AG04450 (cell line): ENCODE data around the gene CST3. TPM values are rescaled to one million over a fixed set of nuclear protein-coding genes. Genes with fewer than 3 reads are reported as not detected.

Experiments used
- CTCF ChIA-PET: fragments of 300-600, 350-600 bp; formaldehyde crosslinking; extraction: SDS; loops from one replicate; lab custom pipeline; 2022; ENCODE audit warnings: antibody characterized with exemption, inconsistent platforms; lab: Charles Lee
- POLR2A ChIA-PET: fragments of 350-600 bp; formaldehyde crosslinking; extraction: SDS; loops from one replicate; lab custom pipeline; 2021; ENCODE audit warnings: antibody characterized with exemption, inconsistent platforms; lab: Yijun Ruan, JAX
- DNase-seq: peaks from one replicate; pipeline ENCODE4 v3.0.0-alpha.2; 2011; ENCODE audit warnings: low read depth, low spot score
- H3K27ac ChIP-seq: one replicate; pipeline ENCODE4 v1.5.1; 2012; ENCODE audit warnings: low read depth, low read length, control low read depth
- H3K27me3 ChIP-seq: one replicate; pipeline ENCODE4 v1.6.0; 2012; ENCODE audit warnings: low read length; ENCODE audit not compliant: control insufficient read depth, insufficient read depth
- H3K4me3 ChIP-seq: 2 replicates; pipeline ENCODE4 v1.5.1; 2011; ENCODE audit warnings: mild to moderate bottlenecking, low read depth, low read length, control low read depth
- H3K9me3 ChIP-seq: 2 replicates; pipeline ENCODE4 v1.5.1; 2012; ENCODE audit warnings: low read length; ENCODE audit not compliant: control insufficient read depth, insufficient read depth
- polyA plus RNA-seq: library from polyadenylated mRNA; depleted of rRNA; stranded (reverse); fragments of >200 nt; gene quantifications from 2 replicates; pipeline ENCODE4 v1.2.3, GENCODE V29; 2011
- TF ChIP-seq, protein P1 (sequence below): IDR thresholded peaks from 2 replicates; pipeline ENCODE4 v1.5.1; 2011; ENCODE audit warnings: low read depth, low read length, control low read depth, inconsistent platforms

CST3 gene
- polyA plus RNA-seq, 1 experiment: 166 TPM

DNA sequence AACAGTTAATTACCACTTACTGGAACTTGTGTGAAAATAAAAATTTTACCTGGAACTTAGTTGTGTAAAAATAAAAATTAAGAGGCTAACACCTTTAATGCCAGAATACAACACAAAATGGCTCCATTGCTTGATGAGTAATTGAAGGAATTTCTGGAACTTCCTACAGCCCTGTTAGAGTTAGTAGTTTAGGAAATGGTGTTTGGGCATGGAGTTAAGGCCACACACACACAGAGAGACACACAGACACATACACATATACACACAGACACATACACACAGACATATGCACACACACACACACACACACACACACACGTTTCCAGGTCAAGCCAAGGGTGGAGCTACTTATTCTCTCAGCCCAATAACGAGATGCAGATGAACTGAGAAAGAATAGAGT lies 20.6 kb upstream of the CST3 start:
- TF ChIP-seq, protein P1, sequence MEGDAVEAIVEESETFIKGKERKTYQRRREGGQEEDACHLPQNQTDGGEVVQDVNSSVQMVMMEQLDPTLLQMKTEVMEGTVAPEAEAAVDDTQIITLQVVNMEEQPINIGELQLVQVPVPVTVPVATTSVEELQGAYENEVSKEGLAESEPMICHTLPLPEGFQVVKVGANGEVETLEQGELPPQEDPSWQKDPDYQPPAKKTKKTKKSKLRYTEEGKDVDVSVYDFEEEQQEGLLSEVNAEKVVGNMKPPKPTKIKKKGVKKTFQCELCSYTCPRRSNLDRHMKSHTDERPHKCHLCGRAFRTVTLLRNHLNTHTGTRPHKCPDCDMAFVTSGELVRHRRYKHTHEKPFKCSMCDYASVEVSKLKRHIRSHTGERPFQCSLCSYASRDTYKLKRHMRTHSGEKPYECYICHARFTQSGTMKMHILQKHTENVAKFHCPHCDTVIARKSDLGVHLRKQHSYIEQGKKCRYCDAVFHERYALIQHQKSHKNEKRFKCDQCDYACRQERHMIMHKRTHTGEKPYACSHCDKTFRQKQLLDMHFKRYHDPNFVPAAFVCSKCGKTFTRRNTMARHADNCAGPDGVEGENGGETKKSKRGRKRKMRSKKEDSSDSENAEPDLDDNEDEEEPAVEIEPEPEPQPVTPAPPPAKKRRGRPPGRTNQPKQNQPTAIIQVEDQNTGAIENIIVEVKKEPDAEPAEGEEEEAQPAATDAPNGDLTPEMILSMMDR: no peak
- H3K9me3 ChIP-seq: no peaks in the 10 kb centered on the region; the same call in 1 of the 2 replicates
- no peak overlapping the region for H3K4me3 ChIP-seq
- ChIA-PET CTCF (interaction anchor here (1.1 to 2.0 kb wide), 2 partner anchors 10 to 52 kb away, joined by 3 to 4 read pairs; no protein-coding TSS in a partner anchor), POLR2A (no interaction called here)
- H3K27ac ChIP-seq: no peak overlapping the region
- no peak for DNase-seq
- H3K27me3 ChIP-seq: no peaks in the 10 kb centered on the region

DNA sequence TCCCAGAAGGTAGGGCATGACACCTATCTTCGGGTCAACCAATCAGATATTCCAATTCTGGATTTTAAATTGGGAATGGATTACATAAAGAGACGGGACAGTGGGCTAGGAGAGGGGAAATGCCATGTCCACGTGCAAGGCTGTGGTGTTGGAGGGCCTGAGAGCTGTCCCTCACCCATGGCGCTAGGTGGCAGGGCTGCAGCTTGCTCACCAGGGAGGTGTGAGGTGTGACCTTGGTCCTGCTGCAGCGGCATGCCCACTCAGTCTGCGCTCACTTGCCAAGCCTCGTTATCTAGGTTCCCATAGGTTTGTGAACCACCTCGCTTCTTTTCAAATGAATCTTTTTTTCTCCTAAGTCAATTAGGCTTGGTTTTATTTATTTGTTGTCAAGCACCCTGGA lies 19.4 kb upstream of the CST3 start:
- POLR2A ChIA-PET: no interaction called here
- no peaks in the 10 kb centered on the region; the same call in 1 of the 2 replicates for H3K9me3 ChIP-seq
- no peak for DNase-seq
- H3K27ac ChIP-seq: no peak overlapping the region
- no peaks in the 10 kb centered on the region for H3K27me3 ChIP-seq
- no peak overlapping the region for H3K4me3 ChIP-seq
- CTCF ChIA-PET: interaction anchor here (1.0 kb wide), 1 partner anchor 11 kb away, joined by 3 read pairs; no protein-coding TSS in a partner anchor
- TF ChIP-seq, protein P1: no peak

DNA sequence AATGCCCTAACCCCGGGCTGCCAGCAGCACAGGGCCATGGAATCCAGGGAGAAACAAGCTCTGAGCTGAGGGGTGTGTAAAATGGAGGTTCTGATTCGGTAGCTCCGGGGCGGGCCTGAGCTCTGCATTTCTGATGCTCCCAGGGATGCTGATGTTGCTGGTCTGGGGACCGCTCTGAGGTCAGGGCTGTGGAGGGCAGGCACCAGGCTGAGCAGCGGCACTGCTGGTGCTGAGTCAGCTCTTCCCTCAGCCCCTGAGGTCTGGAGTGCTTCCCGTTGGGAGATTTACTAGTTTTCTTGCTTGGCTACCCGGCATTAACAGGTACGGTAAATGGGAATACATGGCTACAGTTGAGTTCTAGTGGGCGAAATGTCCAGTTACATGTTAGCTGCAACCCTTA lies 18.6 kb upstream of the CST3 start:
- no peaks in the 10 kb centered on the region for H3K27me3 ChIP-seq
- DNase-seq: no peak
- ChIA-PET POLR2A (no interaction called here), CTCF (interaction anchor here (1.0 kb wide), 1 partner anchor 12 kb away, joined by 3 read pairs; no protein-coding TSS in a partner anchor)
- no peak overlapping the region for H3K27ac ChIP-seq
- TF ChIP-seq, protein P1: no peak
- H3K4me3 ChIP-seq: no peak overlapping the region
- no peaks in the 10 kb centered on the region; the same call in 1 of the 2 replicates for H3K9me3 ChIP-seq

DNA sequence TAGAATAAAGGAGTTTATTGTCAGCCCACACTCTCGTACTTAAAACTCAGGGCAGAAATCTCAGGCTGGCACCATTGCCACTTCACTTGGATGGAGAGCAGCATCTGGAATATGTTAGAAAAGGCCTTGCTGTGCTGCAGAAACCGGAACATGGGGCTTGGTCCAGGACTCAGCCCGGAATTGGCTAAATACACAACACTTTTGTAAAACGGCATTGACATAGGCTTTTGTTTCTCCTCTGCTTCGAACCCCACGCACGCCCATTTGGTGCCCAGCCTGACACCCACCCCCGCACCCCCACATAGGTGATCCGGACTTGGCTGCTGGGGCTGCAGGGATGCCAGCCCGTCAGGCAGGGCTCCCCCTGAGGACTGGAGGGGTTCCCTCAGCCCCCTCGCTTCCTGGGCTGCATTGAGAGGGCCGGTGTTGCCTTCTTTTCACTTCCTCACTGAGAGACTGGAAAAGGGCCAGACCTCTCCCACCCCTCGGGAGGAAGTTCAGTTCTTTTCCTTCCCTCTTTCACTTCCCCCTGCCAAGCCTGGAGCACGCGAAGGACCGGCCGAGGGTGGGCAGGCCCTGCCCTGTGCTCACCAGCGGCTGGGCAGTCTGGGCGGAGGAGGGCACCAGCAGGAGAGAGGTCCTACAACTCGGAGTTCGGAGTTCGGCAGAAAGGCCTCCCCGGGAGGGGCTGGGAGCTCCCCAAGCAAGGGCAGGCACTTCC lies 17.9 kb upstream of the CST3 start:
- H3K27ac ChIP-seq: no peak overlapping the region
- TF ChIP-seq, protein P1: no peak
- DNase-seq: no peak
- H3K9me3 ChIP-seq: no peaks in the 10 kb centered on the region; the same call in 1 of the 2 replicates
- no peaks in the 10 kb centered on the region for H3K27me3 ChIP-seq
- ChIA-PET CTCF (interaction anchor here (1.4 kb wide), 1 partner anchor 13 kb away, joined by 9 read pairs; no protein-coding TSS in a partner anchor), POLR2A (no interaction called here)
- no peak overlapping the region for H3K4me3 ChIP-seq

DNA sequence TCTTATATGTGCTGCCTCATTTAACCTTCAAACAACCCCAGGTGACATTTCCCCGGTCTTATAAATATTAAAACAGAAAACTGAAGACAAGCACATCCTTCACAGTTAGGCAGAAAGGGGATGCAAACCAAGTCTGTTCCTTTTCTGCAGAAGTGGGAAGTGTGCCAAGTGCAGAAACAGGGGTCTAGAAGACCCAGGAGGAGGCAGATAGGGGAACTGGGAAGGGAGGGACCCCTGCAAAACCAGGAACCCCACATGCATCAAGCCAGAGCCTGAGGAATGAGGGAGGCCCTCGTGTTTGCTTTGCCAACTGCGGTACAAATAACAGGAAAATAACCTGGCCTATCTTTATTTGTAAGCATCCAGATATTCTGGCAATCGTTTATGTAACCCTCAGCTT lies 17.0 kb upstream of the CST3 start:
- TF ChIP-seq, protein P1: no peak
- POLR2A ChIA-PET: no interaction called here
- CTCF ChIA-PET: interaction anchor here (1.4 kb wide), 1 partner anchor 14 kb away, joined by 9 read pairs; no protein-coding TSS in a partner anchor
- Histone ChIP-seq H3K27me3 (no peaks in the 10 kb centered on the region), H3K27ac (no peak overlapping the region), H3K9me3 (no peaks in the 10 kb centered on the region; the same call in 1 of the 2 replicates), H3K4me3 (no peak overlapping the region)
- no peak for DNase-seq
